ENCODE data around the gene SPATA46.

The SPATA46 gene

DNA sequence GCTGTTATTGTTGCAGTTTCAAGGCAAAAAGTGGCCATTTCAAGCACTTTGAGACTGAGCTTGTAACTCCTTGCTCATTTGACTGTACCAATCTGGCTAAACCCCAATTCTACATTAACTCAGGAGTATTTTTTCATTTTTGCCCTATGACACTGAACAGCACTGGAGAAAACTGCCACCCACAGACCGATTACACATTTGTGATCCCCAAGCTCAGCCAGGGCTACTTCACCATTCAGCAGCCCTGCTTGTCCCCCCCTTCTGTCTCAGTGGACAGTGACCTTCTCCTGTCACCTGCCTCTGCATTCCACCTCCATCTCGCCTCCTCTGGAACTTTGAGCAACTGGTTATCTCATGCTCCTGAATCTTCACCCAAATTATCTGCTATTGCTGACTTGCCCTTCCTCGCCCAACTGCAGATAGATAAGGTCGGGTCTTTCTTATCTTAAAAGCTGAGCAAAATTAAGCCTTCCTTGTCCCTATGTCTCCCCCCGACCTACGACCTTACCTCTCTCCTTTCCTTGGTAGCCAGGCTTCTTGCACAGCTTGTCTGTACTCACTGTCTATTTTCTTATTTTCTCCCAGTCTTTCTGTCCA is 25.3 kb downstream of the SPATA46 start:
- DNase-seq = no peak

DNA sequence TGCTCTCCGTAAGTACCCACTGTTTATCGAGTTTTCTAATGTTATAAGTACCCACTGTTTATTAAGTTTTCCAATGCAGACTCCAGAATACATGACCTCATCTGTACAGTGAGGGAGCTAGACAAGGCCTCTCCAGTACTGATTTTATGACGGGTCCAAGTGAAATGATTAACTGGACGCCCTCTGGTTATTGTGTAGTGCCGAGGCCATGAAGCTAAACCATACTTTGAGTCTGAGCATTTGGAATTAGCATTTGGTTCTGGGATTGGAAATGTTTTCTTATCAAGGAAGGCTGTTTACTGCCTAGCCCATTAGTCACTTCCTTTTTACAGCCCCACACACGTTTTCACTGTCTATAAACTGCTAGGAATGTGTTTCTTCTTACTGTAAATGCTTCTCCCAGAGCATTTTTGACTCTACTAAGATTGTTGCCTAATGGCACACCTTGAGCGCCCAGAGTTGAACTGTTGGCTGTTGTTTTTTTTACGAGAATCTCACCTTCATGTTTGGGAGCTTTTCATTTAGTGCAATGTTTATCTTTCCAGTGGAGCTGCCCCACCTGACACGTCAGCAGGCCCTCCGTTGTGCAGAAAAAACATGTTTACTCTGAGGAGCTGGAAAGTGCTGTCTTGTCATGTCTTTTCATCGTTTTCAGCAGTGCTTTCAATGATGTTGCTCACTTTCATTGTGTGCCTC is 26.9 kb downstream of the SPATA46 start:
- no peak for DNase-seq

DNA sequence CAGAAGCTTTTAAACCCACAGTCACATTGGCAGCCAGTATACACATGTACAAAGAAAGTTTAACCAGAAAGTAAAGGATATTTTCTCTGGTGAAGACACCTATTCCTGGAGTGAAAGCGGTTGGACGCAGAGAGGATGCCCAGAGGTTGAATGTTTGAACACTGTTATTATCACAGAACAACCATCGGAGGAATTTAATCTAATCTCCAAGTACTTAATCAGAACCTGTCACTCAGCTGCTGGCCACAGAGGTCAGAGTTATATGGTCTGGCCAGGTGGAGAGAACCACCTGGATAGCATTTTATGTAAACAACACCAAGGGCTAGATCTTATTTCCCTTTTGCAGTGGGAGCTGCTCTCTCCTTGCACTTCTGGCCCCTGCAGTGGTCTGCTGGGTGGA is 29.4 kb downstream of the SPATA46 start:
- no peak for DNase-seq

DNA sequence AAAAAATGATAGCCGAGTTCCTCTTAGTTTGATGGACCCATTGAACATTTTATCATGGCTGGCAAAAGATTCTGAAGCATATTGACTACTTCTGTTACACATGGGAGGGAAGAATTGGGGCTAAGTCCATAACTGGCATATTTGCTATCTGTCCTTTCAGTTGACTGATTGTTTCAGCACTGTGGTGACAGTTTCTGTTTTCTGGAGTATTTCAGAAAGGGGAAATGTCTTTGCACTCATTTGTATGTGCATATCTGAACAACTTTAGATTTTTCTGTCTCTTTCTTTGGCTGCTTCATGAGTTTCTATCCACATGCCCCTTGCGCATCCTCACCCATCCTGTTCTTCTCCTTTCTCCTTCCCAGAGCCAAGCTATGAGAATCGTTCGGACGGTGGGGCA is 33.2 kb downstream of the SPATA46 start:
- no peak for DNase-seq

DNA sequence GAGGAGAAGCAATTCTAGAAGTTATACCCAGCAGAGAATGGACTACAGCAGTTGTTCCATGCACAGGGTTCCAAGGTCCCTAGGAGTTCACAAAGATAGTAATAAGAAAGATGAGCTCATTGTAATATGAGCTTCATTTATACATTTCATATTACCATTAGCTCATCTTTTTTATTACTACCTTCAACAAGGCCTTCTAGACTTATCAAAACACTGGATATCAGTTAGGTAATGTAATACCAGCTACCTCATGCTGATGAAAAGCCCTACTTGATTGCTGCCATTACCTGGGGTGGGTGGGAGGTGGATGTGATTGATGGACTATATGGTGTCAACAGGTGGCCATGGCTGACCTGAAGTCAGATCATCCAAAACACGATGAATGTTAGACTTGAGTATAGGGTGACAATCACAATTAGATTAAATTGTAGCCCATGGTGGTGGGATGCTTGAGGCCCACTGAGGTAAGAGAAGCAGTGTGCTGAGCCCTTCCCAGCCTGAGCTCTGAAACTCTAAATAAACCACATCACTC is 34.1 kb downstream of the SPATA46 start:
- no peak for DNase-seq

DNA sequence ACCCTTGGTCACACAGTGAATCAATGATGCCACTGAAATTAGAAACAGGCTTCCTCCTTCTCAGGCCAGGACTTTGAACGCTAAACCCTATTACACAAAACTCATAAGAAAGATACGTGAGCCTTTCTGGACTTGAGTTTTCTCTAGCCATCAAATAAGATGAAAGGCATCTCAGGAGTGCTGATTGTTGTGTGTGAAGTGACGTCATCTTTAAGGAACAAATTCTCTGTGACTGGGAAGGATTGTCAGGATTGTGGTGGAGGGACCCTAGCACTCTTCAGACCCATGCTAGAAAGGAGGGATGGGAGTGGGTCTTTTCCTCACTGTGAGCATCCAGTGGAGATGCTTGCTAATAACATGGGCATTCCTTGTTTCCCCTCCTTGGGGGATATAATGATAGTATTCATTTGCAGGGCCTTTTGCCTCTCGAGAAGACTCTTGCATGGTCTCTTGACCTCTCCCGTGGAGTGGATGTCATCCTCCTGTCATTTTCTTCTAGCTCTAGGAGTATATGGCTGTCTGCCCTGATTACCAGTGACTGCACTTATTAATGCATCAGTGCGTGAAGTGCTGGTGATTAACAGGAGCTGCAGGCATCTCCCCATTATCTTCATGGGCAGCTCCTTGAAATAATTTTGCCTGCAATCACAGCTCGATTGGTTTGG is 39.9 kb downstream of the SPATA46 start:
- no peak for DNase-seq

DNA sequence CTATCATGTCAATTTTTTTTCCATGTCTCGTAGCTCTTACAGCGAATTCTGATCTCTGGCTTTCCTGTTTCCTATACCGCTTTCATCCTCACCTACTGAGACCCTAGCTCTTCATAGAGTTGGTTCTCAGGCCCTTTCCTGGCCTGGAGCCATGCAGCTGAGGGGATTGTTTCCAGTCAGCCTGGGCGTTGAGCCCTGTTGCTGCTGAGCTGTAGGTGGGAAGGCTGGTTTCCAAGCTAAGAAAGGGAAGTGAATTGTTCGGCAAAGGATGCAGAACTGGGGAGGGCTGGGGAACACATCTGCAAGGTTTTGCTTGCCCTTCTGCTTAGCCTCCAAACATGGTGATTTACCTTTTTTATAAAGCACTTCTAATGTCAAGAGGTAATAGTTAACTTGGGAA is 41.5 kb downstream of the SPATA46 start:
- DNase-seq = no peak

DNA sequence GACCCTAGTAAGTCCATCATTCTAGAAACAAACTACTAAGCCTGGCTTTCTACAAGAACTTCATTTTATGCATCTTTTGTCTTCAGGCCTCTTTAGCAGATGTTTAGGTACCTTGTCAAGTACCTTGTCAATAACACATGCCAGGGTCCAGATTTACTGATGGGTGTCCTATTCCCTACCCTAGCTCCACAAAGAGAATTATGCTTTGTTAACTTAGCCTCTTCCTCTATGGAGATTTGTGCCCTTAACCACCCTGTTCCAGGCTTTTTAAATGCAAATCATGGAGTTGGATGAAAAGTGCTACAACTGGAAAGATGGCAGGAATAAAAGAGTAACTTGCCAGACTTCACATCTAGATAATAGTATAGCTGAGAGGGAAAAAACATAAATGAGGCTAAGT is 42.7 kb downstream of the SPATA46 start:
- DNase-seq = no peak

DNA sequence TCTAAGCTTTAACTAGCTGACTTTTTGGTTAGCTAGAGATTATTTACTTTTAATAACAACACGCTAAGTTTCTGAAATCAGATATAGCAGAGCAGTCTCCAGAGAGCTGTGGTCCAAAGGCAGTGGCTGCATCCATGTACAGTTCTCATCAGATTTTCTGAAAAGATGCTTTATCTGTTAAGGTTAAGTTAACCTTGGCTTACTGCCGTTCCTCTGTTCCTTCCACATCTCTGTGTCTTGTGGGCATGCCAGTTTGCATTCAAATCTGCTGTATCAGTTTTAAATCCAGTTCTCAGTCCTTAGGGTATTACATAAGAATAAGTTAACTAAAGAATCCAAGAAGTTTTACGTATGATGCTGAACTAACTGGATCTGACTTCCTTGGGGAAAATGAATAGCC is 46.8 kb downstream of the SPATA46 start:
- no peak for DNase-seq

DNA sequence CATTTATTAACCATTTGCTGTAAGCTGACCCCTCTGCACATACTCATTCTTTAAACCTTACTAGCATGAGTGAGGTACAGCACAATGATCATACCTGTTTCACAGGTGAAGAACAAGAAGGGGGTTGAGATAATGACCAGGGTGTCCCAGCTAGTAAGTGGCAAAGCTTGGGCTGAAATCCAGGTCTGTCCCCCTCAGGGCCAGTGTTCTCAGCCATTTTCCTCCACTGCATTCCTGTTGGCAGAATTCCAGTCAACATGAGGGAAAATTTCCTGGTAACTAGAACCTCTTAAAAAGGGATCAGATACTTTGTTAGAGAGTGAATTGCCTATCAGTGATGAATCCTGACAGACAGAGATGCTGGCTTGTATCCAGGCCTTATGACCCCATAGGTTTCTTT is 48.1 kb downstream of the SPATA46 start:
- DNase-seq = peak; percentile 20

DNA sequence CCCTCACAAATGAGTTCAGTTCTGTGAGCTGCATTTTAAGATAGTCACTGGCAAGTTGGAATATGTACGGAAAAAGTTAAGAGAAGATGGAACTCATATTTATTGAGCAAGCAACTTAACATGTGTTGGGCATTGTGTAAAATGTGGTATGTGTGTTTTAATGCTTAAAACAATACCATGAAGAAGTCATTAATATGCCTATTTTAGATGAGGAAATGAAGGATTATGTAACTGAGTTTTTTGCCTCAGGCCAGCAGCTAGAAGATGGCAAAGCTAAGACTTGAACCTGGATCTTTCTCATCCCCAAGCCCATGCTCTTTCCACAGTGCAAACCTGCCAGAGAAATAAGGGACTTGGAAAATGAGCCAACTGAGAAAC is 48.9 kb downstream of the SPATA46 start:
- no peak for DNase-seq

DNA sequence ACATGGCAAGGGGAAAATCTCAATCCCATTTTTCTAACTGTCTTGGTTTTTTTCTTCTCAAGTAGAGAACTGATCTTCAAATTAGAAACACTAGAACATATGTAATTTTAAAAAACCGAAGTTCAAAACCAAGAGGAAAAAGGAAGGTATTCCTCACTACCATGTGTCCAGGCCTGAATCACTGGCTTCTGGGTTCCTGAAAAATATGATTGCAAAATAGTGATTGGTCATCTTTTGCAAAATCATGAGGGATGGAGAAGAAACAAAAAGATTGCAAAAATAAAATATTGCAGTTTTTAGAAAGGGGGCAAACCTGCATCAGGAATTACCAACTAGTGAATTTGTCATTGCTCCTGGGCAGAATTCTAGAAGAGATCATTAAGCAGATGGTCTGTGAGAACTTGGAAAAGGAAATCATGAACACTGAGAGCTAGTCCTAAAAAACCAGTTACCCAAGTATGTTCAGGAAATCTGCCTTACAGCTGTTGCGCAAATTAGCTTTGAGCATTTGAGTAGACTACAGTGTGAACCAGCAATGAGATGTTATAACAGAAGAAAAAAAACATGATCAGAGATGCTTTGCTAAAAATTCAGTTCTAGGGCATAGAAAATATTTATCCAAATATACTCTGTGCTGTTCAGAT is 49.4 kb downstream of the SPATA46 start:
- DNase-seq = no peak

DNA sequence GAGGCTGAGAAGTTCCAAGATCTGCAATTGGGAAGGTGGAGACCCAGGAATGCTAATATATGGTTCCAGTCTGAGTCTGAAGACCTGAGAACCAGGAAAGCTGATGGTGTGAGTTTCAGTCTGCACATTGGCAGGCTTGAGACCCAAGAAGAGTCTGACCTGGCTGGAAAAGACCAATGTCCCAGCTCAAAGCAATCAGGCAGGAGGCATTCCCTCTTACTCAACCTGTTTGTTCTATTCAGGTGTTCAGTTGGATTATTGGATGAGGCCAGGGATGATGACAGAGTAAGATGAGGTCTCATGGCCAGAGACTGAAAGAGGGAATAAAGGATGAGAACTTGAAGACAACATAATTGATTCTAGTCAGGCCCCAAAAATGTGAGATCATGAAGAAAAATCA is 50.1 kb downstream of the SPATA46 start:
- no peak for DNase-seq

DNA sequence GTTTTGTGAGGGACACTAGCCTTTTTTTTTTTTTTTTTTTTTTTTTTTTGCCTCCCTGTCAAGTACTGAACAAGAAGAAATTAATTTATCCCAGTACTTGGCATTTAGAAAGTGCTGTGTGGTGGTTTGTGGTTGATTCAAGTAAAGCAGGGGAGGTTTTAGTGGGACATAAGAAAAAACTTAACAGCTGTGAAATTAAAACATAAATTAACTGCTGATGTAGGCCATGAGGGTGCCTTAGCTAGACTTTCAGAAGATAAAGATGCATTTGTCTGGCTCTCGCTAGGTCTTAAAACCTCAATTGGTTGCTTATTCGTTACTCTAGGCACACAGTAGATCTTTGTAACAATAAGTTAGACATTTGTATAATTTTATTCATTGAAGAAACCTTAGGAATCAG is 52.3 kb downstream of the SPATA46 start:
- no peak for DNase-seq

All from NCI-H1048 (cell line).